ENCODE measurements around the gene HCN2.

- TF ChIP-seq CTCF (conservative IDR thresholded peaks at IDR 0.05): no peak
- TF ChIP-seq EZH2 (IDR thresholded peaks at IDR 0.05; ENCODE audit: low read depth): no peak
These were observed 11.6 kb downstream of the HCN2 start for GRCh38 chr19:601310-601709.

Measured in PC-9 (cell line).